ENCODE results near the gene GUCA1A. TPM values are rescaled to one million over a fixed set of nuclear protein-coding genes. Genes with fewer than 3 reads are reported as not detected.
"Not testable (repeated sequence)": the region's sequence is repeated elsewhere in the genome, so short reads cannot be mapped to it uniquely, and the experiment has no call there.

Gene GUCA1A
- total and polyA plus RNA-seq, 2 of the 4 experiments (the other 2 are of a cell fraction) = 0.18 to 0.32 TPM

DNA sequence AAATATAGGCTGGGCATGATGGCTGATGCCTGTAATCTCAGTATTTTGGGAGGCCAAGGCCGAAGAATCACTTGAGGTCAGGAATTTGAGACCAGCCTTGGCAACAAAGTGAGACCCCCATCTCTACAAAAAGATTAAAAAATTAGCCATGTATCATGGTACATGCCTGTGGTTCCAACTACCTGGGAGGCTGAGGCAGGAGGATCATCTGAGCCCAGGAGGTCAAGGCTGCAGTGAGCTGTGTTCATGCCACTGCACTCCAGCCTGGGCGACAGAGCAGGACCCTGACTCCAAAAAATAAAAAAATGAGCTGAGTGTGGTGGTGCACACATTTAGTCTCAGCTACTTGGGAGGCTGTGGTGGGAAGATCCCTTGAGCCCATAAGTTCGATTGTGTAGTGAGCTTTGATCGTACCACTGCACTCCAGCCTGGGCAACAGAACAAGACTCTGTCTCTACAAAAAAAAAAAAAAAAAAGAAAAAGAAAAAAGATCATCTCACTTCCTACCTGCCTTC lies 31.7 kb downstream of the GUCA1A start:
- Histone ChIP-seq H2BK20ac (ENCODE audit: low read depth, low read length) (no peak overlapping the region), H3K36me3 (ENCODE audit: control insufficient read depth, insufficient read depth, low read length) (peaks cover 16% of the 10 kb centered on the region), H3K23ac (ENCODE audit: low read depth, low read length) (no peak overlapping the region), H3K9ac (ENCODE audit: low read depth, low read length) (no peak overlapping the region), H3K4me1 (ENCODE audit: control insufficient read depth, insufficient read depth, low read length) (peaks cover 8% of the 10 kb centered on the region), H3K9me1 (ENCODE audit: insufficient read depth, low read length) (peaks cover 10% of the 10 kb centered on the region), H3K4ac (ENCODE audit: low read depth, low read length) (no peak overlapping the region), H3K27ac (ENCODE audit: insufficient read depth, low read length) (no peak overlapping the region), H3K27me3 (ENCODE audit: control insufficient read depth, insufficient read depth, low read length) (no peaks in the 10 kb centered on the region), H4K5ac (ENCODE audit: low read depth, low read length) (no peak overlapping the region), H3K56ac (ENCODE audit: extremely low read depth, insufficient read depth, low read length) (no peak overlapping the region), H3K4me3 (ENCODE audit: insufficient read depth, low read depth, low read length) (no peak overlapping the region), H4K91ac (ENCODE audit: insufficient read depth, low read depth, low read length) (no peak overlapping the region), H3K14ac (replicated peaks; ENCODE audit: low read depth, low read length) (no peak overlapping the region), H4K20me1 (ENCODE audit: insufficient read depth, low read length) (no peaks in the 10 kb centered on the region; the same call in 1 of the 2 replicates), H2AK9ac (replicated peaks; ENCODE audit: low read depth, low read length, poor library complexity) (no peak overlapping the region), H3K79me1 (ENCODE audit: low read depth in 1 of 2, low read length in 2 of 2) (peaks cover 0 to 20% of the 10 kb centered on the region in 2 experiments; a peak in 3 of 4 replicates), H2BK120ac (ENCODE audit: low read depth, low read length) (no peak overlapping the region), H2AK5ac (ENCODE audit: low read depth, low read length) (no peak overlapping the region), H2BK5ac (ENCODE audit: low read depth, low read length, poor library complexity, severe bottlenecking) (no peak overlapping the region), H3K4me2 (ENCODE audit: low read depth, low read length) (no peak overlapping the region), H3K9me3 (ENCODE audit: control insufficient read depth, insufficient read depth, low read length) (no peaks in the 10 kb centered on the region), H2AFZ (replicated peaks; ENCODE audit: low read length, poor library complexity) (no peak overlapping the region), H2BK15ac (ENCODE audit: low read depth, low read length) (no peak overlapping the region; the same call in 2 of the 3 replicates), H4K8ac (ENCODE audit: low read depth in 2 of 2, low read length in 2 of 2) (no peak overlapping the region), H3K18ac (ENCODE audit: low read depth, low read length) (no peak overlapping the region)
- dilution Hi-C loops (cut with HindIII; ENCODE audit: low sequenced_read_pairs, unreplicated experiment) (no loop called here), in situ Hi-C loops (cut with MboI; ENCODE audit: low sequenced_read_pairs) (no loop called here), intact Hi-C loops (cut with micrococcal nuclease) (no loop called here)
- WGBS, 2 experiments (ENCODE audit: extremely low coverage in 2 of 2, insufficient read length in 1 of 2) = no CpG with 5 or more reads among the region's 4 CpGs
- DNase-seq (no peak), ATAC-seq (ENCODE audit: low read depth) (no peak)
- no peak for TF ChIP-seq MXI1 (IDR thresholded peaks at IDR 0.05; ENCODE audit: borderline replicate concordance, low read depth, low read length)
- TF ChIP-seq FOS (IDR thresholded peaks at IDR 0.05; ENCODE audit: low read depth, low read length) = no peak
- no peak for TF ChIP-seq RCOR1 (IDR thresholded peaks at IDR 0.05; ENCODE audit: insufficient replicate concordance, low read length)
- TF ChIP-seq, protein P1, sequence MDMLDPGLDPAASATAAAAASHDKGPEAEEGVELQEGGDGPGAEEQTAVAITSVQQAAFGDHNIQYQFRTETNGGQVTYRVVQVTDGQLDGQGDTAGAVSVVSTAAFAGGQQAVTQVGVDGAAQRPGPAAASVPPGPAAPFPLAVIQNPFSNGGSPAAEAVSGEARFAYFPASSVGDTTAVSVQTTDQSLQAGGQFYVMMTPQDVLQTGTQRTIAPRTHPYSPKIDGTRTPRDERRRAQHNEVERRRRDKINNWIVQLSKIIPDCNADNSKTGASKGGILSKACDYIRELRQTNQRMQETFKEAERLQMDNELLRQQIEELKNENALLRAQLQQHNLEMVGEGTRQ (IDR thresholded peaks at IDR 0.05; ENCODE audit: low read depth, low read length) = no peak
- no peak for TF ChIP-seq BHLHE40 (IDR thresholded peaks at IDR 0.05; ENCODE audit: low read depth, low read length)
- no peak for TF ChIP-seq CHD1 (IDR thresholded peaks at IDR 0.05; ENCODE audit: low read depth, low read length)
- TF ChIP-seq CEBPB (IDR thresholded peaks at IDR 0.05; ENCODE audit: low read depth, low read length) = no peak
- POLR2A ChIA-PET (ENCODE audit: unreplicated experiment) = no interaction called here
- no TSS peak for BruUV-seq (replicated peaks)
- CTCF ChIA-PET = interaction anchor here (0.7 to 0.8 kb wide), 2 partner anchors 10 to 360 kb away, joined by 3 read pairs; no protein-coding TSS in a partner anchor

GRCh38 chr6:42207559-42207958 lies 34.4 kb downstream of the GUCA1A start:
- H3K27ac ChIP-seq (ENCODE audit: insufficient read depth, low read length); H2BK20ac ChIP-seq (ENCODE audit: low read depth, low read length); H3K4me2 ChIP-seq (ENCODE audit: low read depth, low read length); H2AK5ac ChIP-seq (ENCODE audit: low read depth, low read length); dilution Hi-C loops (cut with HindIII; ENCODE audit: low sequenced_read_pairs, unreplicated experiment); H3K4ac ChIP-seq (ENCODE audit: low read depth, low read length); H3K23ac ChIP-seq (ENCODE audit: low read depth, low read length); H2BK5ac ChIP-seq (ENCODE audit: low read depth, low read length, poor library complexity, severe bottlenecking); H2BK120ac ChIP-seq (ENCODE audit: low read depth, low read length); H3K14ac ChIP-seq (replicated peaks; ENCODE audit: low read depth, low read length); H3K27me3 ChIP-seq (ENCODE audit: control insufficient read depth, insufficient read depth, low read length); H4K20me1 ChIP-seq (ENCODE audit: insufficient read depth, low read length); DNase-seq; H3K4me1 ChIP-seq (ENCODE audit: control insufficient read depth, insufficient read depth, low read length); intact Hi-C loops (cut with micrococcal nuclease); H3K9me1 ChIP-seq (ENCODE audit: insufficient read depth, low read length); in situ Hi-C loops (cut with MboI; ENCODE audit: low sequenced_read_pairs); H3K4me3 ChIP-seq (ENCODE audit: insufficient read depth, low read depth, low read length); H3K9ac ChIP-seq (ENCODE audit: low read depth, low read length); H4K5ac ChIP-seq (ENCODE audit: low read depth, low read length); H3K9me3 ChIP-seq (ENCODE audit: control insufficient read depth, insufficient read depth, low read length); H2AK9ac ChIP-seq (replicated peaks; ENCODE audit: low read depth, low read length, poor library complexity); H4K91ac ChIP-seq (ENCODE audit: insufficient read depth, low read depth, low read length); H3K56ac ChIP-seq (ENCODE audit: extremely low read depth, insufficient read depth, low read length); BruUV-seq (replicated peaks); H3K18ac ChIP-seq (ENCODE audit: low read depth, low read length); H2BK15ac ChIP-seq (ENCODE audit: low read depth, low read length); H4K8ac ChIP-seq (ENCODE audit: low read depth in 2 of 2, low read length in 2 of 2); POLR2A ChIA-PET (ENCODE audit: unreplicated experiment); H2AFZ ChIP-seq (replicated peaks; ENCODE audit: low read length, poor library complexity): not testable (repeated sequence)
- ATAC-seq (ENCODE audit: low read depth) = peak; percentile 37; the same call in 1 of the 2 replicates
- peaks cover 27% of the 10 kb centered on the region for H3K36me3 ChIP-seq (ENCODE audit: control insufficient read depth, insufficient read depth, low read length)
- CTCF ChIA-PET = interaction anchor here (0.6 kb wide), 1 partner anchor 21 kb away, joined by 3 read pairs; no protein-coding TSS in a partner anchor
- H3K79me1 ChIP-seq (ENCODE audit: low read depth in 1 of 2, low read length in 2 of 2) = peaks cover 3 to 16% of the 10 kb centered on the region in 2 experiments; a peak in 2 of 4 replicates
- WGBS, 2 experiments (ENCODE audit: extremely low coverage in 2 of 2, insufficient read length in 1 of 2) = no CpG with 5 or more reads among the region's 2 CpGs

Data from IMR-90 (cell line).